ENCODE results near the gene KLHDC2.
"Not testable (repeated sequence)": the region's sequence is repeated elsewhere in the genome, so short reads cannot be mapped to it uniquely, and the experiment has no call there.

The KLHDC2 gene

GRCh38 chr14:49767571-49768300 lies at the start of gene KLHDC2:
KLHDC2 (plus strand) TSS chr14:49768153; CDS start chr14:49768469, 316 bp downstream.
- DNase-seq: peak; percentile 74

- DNase-seq: no peak
These were observed 47.2 kb upstream of the KLHDC2 start for GRCh38 chr14:49720744-49721143.

- not testable (repeated sequence) for DNase-seq
These were observed 46.1 kb upstream of the KLHDC2 start for GRCh38 chr14:49721733-49722435.

GRCh38 chr14:49727171-49727570 lies 40.8 kb upstream of the KLHDC2 start:
- DNase-seq: no peak

- DNase-seq: no peak
These were observed 35.1 kb upstream of the KLHDC2 start for GRCh38 chr14:49732896-49733295.

GRCh38 chr14:49733836-49734235 lies 34.1 kb upstream of the KLHDC2 start:
- no peak for DNase-seq

GRCh38 chr14:49735669-49736068 lies 32.3 kb upstream of the KLHDC2 start:
- not testable (repeated sequence) for DNase-seq

- no peak for DNase-seq
These were observed 22.8 kb upstream of the KLHDC2 start for GRCh38 chr14:49745191-49745590.

GRCh38 chr14:49746476-49746875 lies 21.5 kb upstream of the KLHDC2 start:
- DNase-seq: not testable (repeated sequence)

GRCh38 chr14:49754570-49755097 lies 13.3 kb upstream of the KLHDC2 start:
- DNase-seq: no peak

GRCh38 chr14:49755378-49755777 lies 12.6 kb upstream of the KLHDC2 start:
- DNase-seq: no peak

GRCh38 chr14:49761839-49762551 lies 6.0 kb upstream of the KLHDC2 start:
- no peak for DNase-seq

GRCh38 chr14:49766839-49767238 lies 1.1 kb upstream of the KLHDC2 start:
- DNase-seq: no peak

GRCh38 chr14:49767270-49767570 lies 733 bp upstream of the KLHDC2 start:
- DNase-seq: no peak

- DNase-seq: peak; percentile 44
These were observed 558 bp downstream of the KLHDC2 start for GRCh38 chr14:49768301-49769121.

GRCh38 chr14:49769171-49769570 lies 1.2 kb downstream of the KLHDC2 start:
- DNase-seq: no peak

- no peak for DNase-seq
These were observed 1.7 kb downstream of the KLHDC2 start for GRCh38 chr14:49769581-49770211.

GRCh38 chr14:49770212-49770817 lies 2.4 kb downstream of the KLHDC2 start:
- no peak for DNase-seq

- DNase-seq: not testable (repeated sequence)
These were observed 3.7 kb downstream of the KLHDC2 start for GRCh38 chr14:49771691-49772090.

GRCh38 chr14:49774106-49774505 lies 6.2 kb downstream of the KLHDC2 start:
- no peak for DNase-seq

GRCh38 chr14:49778421-49778820 lies 10.5 kb downstream of the KLHDC2 start:
- DNase-seq: no peak

- not testable (repeated sequence) for DNase-seq
These were observed 13.1 kb downstream of the KLHDC2 start for GRCh38 chr14:49781040-49781439.
